Stimulated activated memory B cell treated with anti-CD40 and anti-IgM and Interleukin-4, amounts not matched to agents 10 μg/mL and 1 μg/mL and 100 μg/mL, for 72 hours (primary cell): Measurements from ENCODE around the gene NTNG2.
"Not testable (repeated sequence)": the region's sequence is repeated elsewhere in the genome, so short reads cannot be mapped to it uniquely, and the experiment has no call there.

Source experiments
- ATAC-seq: fragments of 150-1000 bp; cut with Tn5 transposase; 2 replicates; pipeline ENCODE4 v1.10.0; 2021
- H3K27ac Mint-ChIP-seq: one replicate; pipeline ENCODE4 v1.8.0; 2022; ENCODE audit warnings: mild to moderate bottlenecking, mixed read lengths
- H3K27me3 Mint-ChIP-seq: one replicate; pipeline ENCODE4 v1.8.0; 2022; ENCODE audit warnings: mixed read lengths
- H3K36me3 Mint-ChIP-seq: one replicate; pipeline ENCODE4 v1.8.0; 2022; ENCODE audit warnings: mixed read lengths
- H3K4me1 Mint-ChIP-seq: one replicate; pipeline ENCODE4 v1.8.0; 2022; ENCODE audit warnings: mixed read lengths
- H3K4me3 Mint-ChIP-seq: one replicate; pipeline ENCODE4 v1.8.0; 2022; ENCODE audit warnings: mild to moderate bottlenecking, moderate library complexity, mixed read lengths
- H3K9me3 Mint-ChIP-seq: one replicate; pipeline ENCODE4 v1.8.0; 2022; ENCODE audit warnings: mixed read lengths

Gene NTNG2

GRCh38 chr9:132266017-132266416, 104.2 kb downstream of the NTNG2 start:
- Mint-ChIP-seq H3K4me3 (no peak overlapping the region), H3K27ac (no peak overlapping the region), H3K27me3 (no peaks in the 10 kb centered on the region), H3K36me3 (peaks cover 61% of the 10 kb centered on the region), H3K4me1 (peaks cover 21% of the 10 kb centered on the region), H3K9me3 (no peaks in the 10 kb centered on the region)
- no peak for ATAC-seq

DNA sequence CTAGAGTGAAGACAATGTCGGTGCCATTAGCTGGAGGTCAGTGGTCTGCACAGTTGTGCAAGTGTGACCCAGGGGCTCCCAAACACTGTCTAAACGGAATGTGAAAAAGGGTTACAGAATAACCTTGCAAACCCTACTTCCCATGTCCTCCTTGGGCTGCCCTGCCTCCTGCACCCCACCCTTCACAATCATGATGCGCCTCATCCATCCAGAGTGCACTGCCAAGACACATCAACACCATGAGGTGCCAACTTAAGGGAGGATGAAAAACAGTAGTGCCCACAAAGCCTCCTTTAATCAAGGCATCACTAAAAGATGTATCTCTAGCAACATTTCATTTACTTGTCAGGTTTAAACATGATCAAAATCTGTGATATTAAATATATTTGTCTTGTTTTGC, 105.8 kb downstream of the NTNG2 start:
- Mint-ChIP-seq H3K4me1 (peaks cover 13% of the 10 kb centered on the region), H3K4me3 (no peak overlapping the region), H3K36me3 (peaks cover 66% of the 10 kb centered on the region)

GRCh38 chr9:132268725-132269352, 107.0 kb downstream of the NTNG2 start:
- no peak for ATAC-seq
- H3K27me3 Mint-ChIP-seq: no peaks in the 10 kb centered on the region
- peaks cover 7% of the 10 kb centered on the region for H3K4me1 Mint-ChIP-seq
- H3K4me3 Mint-ChIP-seq: no peak overlapping the region
- no peaks in the 10 kb centered on the region for H3K9me3 Mint-ChIP-seq
- peak overlapping the region; percentile 35 for H3K27ac Mint-ChIP-seq
- H3K36me3 Mint-ChIP-seq: peaks cover 67% of the 10 kb centered on the region

More for the DNA sequence above, 105.8 kb downstream of the NTNG2 start:
- ATAC-seq: no peak
- Mint-ChIP-seq H3K27me3 (no peaks in the 10 kb centered on the region), H3K27ac (peak overlapping the region; percentile 35), H3K9me3 (no peaks in the 10 kb centered on the region)

DNA sequence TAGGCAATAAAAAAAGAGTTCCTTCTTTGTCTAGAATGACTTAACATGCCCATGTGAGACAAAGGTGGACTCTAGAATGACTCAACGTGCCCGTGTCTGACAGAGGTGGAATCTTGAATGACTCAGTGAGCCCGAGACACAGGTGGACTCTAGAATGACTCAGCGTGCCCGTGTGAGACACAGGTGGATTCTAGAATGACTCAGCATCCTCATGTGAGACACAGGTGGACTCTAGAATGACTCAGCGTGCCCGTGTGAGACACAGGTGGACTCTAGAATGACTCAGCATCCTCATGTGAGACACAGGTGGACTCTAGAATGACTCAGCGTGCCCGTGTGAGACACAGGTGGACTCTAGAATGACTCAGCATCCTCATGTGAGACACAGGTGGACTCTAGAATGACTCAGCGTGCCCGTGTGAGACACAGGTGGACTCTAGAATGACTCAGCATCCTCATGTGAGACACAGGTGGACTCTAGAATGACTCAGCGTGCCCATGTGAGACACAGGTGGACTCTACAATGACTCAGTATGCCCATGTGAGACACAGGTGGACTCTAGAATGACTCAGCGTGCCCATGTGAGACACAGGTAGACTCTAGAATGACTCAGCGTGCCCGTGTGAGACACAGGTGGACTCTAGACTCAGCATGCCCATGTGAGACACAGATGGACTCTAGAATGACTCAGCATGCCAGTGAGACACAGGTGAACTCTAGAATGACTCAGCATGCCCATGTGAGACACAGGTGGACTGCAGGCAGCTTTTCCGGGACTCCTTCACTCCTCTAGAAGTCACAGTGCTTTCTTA, 108.1 kb downstream of the NTNG2 start:
- ATAC-seq, H3K4me1 Mint-ChIP-seq, H3K4me3 Mint-ChIP-seq, H3K27me3 Mint-ChIP-seq, H3K27ac Mint-ChIP-seq, H3K9me3 Mint-ChIP-seq: not testable (repeated sequence)
- peaks cover 62% of the 10 kb centered on the region for H3K36me3 Mint-ChIP-seq

DNA sequence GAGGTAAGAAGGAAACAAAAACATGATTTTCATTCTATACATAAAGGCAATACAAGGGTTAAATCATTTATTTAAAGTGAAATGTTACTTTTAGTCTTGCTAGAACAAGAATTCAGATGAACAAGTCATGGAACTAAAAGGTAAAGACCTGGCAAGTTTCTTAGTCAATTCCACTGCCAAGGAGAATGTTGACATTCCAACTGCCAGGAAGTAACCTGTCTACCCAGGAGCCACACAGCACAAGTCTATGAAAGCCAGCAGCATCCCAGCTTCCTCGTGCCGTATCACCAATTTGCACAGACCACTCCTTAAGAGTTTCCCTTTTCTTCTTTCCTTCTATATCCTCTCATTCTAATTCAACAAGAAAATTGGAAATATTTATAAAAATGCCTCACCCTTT, 113.0 kb downstream of the NTNG2 start:
- ATAC-seq: no peak
- Mint-ChIP-seq H3K27me3 (no peaks in the 10 kb centered on the region), H3K36me3 (peaks cover 80% of the 10 kb centered on the region), H3K27ac (no peak overlapping the region), H3K4me1 (no peaks in the 10 kb centered on the region), H3K9me3 (no peaks in the 10 kb centered on the region), H3K4me3 (no peak overlapping the region)

DNA sequence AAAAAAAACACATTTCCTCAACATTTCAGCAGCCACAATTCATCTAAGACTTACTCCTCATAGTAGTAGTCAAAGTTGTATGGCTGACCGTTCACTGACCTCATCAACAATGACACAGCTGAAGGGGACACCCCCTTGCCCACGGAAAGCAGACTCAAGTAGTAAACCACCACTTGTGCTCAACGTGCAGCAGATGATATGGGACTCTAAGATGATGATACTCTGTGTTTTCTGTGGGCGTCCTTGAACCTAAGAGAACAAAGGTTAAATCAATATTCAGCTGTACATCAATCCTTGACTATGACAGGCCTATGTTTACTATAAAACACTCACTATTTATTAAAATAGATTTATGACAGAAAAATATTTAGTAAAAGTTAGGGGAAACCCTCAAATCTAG, 121.3 kb downstream of the NTNG2 start:
- Mint-ChIP-seq H3K9me3 (no peaks in the 10 kb centered on the region), H3K27ac (no peak overlapping the region), H3K27me3 (no peaks in the 10 kb centered on the region), H3K4me3 (no peak overlapping the region), H3K4me1 (no peaks in the 10 kb centered on the region), H3K36me3 (peaks cover 55% of the 10 kb centered on the region)
- ATAC-seq: no peak

DNA sequence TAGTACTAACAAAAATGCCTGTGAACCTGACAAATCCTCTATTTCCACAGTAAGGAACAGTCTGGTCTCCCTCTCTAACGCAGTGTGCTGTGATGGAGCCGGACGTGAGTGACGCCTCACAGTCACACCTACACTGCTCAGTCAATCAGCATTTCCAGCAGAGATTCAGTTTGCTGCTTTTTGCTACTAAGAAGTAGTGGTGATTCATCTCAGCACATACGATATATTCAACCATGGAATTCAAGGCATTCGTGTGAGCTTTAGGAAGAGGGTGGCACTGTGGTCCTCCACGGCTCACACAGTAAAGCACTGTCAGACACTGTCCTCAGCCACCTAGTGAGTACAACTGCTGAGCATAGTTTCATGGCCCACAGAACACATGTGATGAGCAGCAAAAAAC, 122.0 kb downstream of the NTNG2 start:
- Mint-ChIP-seq H3K9me3 (no peaks in the 10 kb centered on the region), H3K36me3 (peaks cover 48% of the 10 kb centered on the region), H3K27ac (no peak overlapping the region), H3K27me3 (no peaks in the 10 kb centered on the region), H3K4me1 (no peaks in the 10 kb centered on the region), H3K4me3 (no peak overlapping the region)
- no peak for ATAC-seq

GRCh38 chr9:132287256-132287760, 125.5 kb downstream of the NTNG2 start:
- no peak for ATAC-seq
- Mint-ChIP-seq H3K36me3 (peaks cover 29% of the 10 kb centered on the region), H3K27ac (no peak overlapping the region), H3K4me3 (no peak overlapping the region), H3K9me3 (no peaks in the 10 kb centered on the region), H3K27me3 (no peaks in the 10 kb centered on the region), H3K4me1 (no peaks in the 10 kb centered on the region)

- Mint-ChIP-seq H3K27ac (no peak overlapping the region), H3K4me1 (no peaks in the 10 kb centered on the region), H3K9me3 (no peaks in the 10 kb centered on the region), H3K4me3 (no peak overlapping the region), H3K27me3 (no peaks in the 10 kb centered on the region), H3K36me3 (peaks cover 20% of the 10 kb centered on the region)
- ATAC-seq: no peak
Observed at GRCh38 chr9:132288361-132288760, 126.5 kb downstream of the NTNG2 start.

- Mint-ChIP-seq H3K36me3 (peaks cover 17% of the 10 kb centered on the region), H3K9me3 (no peaks in the 10 kb centered on the region), H3K27me3 (no peaks in the 10 kb centered on the region), H3K27ac (peak overlapping the region; percentile 21), H3K4me3 (no peak overlapping the region), H3K4me1 (no peaks in the 10 kb centered on the region)
- ATAC-seq: no peak
Observed at GRCh38 chr9:132288966-132289365, 127.1 kb downstream of the NTNG2 start.

DNA sequence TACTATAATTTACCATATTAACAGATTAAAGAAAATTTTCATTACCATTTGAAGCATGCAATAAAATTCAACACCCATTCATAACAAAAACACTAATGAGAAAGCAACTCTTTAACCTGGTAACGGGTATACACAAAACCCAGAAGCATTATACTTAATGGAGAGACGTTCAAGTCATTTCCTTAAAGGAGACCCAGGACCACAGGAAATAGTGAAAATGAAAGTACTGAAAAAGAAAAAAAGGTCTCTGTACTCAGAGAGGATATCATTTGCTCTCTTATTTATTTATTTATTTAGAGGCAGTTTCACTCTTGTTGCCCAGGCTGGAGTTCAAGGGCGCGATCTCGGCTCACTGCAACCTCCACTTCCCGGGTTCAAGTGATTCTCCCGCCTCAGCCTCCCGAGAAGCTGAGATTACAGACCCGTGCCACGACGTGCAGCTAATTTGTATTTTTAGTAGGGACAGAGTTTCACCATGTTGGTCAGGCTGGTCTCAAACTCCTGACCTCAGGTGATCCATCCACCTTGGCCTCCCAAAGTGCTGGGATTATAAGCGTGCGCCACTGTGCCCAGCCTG, 131.4 kb downstream of the NTNG2 start:
- ATAC-seq: no peak

More for the DNA sequence above, 131.4 kb downstream of the NTNG2 start:
- Mint-ChIP-seq H3K9me3 (no peaks in the 10 kb centered on the region), H3K27me3 (no peaks in the 10 kb centered on the region), H3K27ac (no peak overlapping the region), H3K4me3 (no peak overlapping the region), H3K4me1 (peaks cover 5% of the 10 kb centered on the region), H3K36me3 (peaks cover 39% of the 10 kb centered on the region)
